Activated CD8-positive, alpha-beta memory T cell treated with anti-CD3 and anti-CD28 coated beads for 36 hours (primary cell): ENCODE results near the gene CELF1. TPM values are rescaled to one million over a fixed set of nuclear protein-coding genes. Genes with fewer than 3 reads are reported as not detected.

Experiments
- CTCF ChIA-PET: fragments of 350-600 bp; sonication (Branson Sonifier 250); formaldehyde crosslinking; loops from one replicate; lab custom pipeline; 2021; ENCODE audit warnings: antibody characterized with exemption; lab: Charles Lee
- POLR2A ChIA-PET: fragments of 350-600 bp; sonication (Branson Sonifier 250); formaldehyde crosslinking; loops from one replicate; lab custom pipeline; 2021; ENCODE audit warnings: antibody characterized with exemption; lab: Charles Lee
- total RNA-seq, 2 experiments: library from RNA; stranded (reverse); gene quantifications; one replicate each; pipeline ENCODE4 v1.2.3, GENCODE V29; 2021

The CELF1 gene
- total RNA-seq, 2 experiments from 2014 or later: 145 to 148 TPM

GRCh38 chr11:47478651-47479329 lies 74.1 kb downstream of the CELF1 start:
- ChIA-PET POLR2A (no interaction called here), CTCF (interaction anchor here (0.6 to 0.7 kb wide), 2 partner anchors 12 to 27 kb away, joined by 3 to 4 read pairs; no protein-coding TSS in a partner anchor)

- ChIA-PET CTCF (no interaction called here), POLR2A (no interaction called here)
Observed at GRCh38 chr11:47477753-47478152, 75.2 kb downstream of the CELF1 start.

GRCh38 chr11:47477323-47477722 lies 75.6 kb downstream of the CELF1 start:
- POLR2A ChIA-PET: no interaction called here
- CTCF ChIA-PET: no interaction called here

GRCh38 chr11:47470671-47471070 lies 82.3 kb downstream of the CELF1 start:
- CTCF ChIA-PET: no interaction called here
- POLR2A ChIA-PET: no interaction called here

GRCh38 chr11:47469361-47470179 lies 83.4 kb downstream of the CELF1 start:
- POLR2A ChIA-PET: no interaction called here
- CTCF ChIA-PET: interaction anchor here (0.5 to 0.8 kb wide), 2 partner anchors 57 to 257 kb away, joined by 3 read pairs; no protein-coding TSS in a partner anchor

- CTCF ChIA-PET: interaction anchor here (0.8 kb wide), 1 partner anchor 56 kb away, joined by 3 read pairs; no protein-coding TSS in a partner anchor
Observed at GRCh38 chr11:47468598-47469214, 84.2 kb downstream of the CELF1 start.

GRCh38 chr11:47467357-47467756 lies 85.6 kb downstream of the CELF1 start:
- POLR2A ChIA-PET: no interaction called here
- CTCF ChIA-PET: no interaction called here

More at GRCh38 chr11:47468598-47469214, 84.2 kb downstream of the CELF1 start:
- POLR2A ChIA-PET: no interaction called here

GRCh38 chr11:47466701-47467250 lies 86.2 kb downstream of the CELF1 start:
- POLR2A ChIA-PET: interaction anchor here (0.6 kb wide), 1 partner anchor 119 kb away, joined by 3 read pairs; no protein-coding TSS in a partner anchor
- CTCF ChIA-PET: interaction anchor here (0.7 kb wide), 1 partner anchor 12 kb away, joined by 3 read pairs; no protein-coding TSS in a partner anchor

GRCh38 chr11:47466201-47466600 lies 86.7 kb downstream of the CELF1 start:
- CTCF ChIA-PET: interaction anchor here (0.7 kb wide), 1 partner anchor 13 kb away, joined by 3 read pairs; no protein-coding TSS in a partner anchor
- POLR2A ChIA-PET: interaction anchor here (0.6 kb wide), 1 partner anchor 120 kb away, joined by 3 read pairs; no protein-coding TSS in a partner anchor

GRCh38 chr11:47464483-47464882 lies 88.4 kb downstream of the CELF1 start:
- POLR2A ChIA-PET: no interaction called here
- CTCF ChIA-PET: no interaction called here

- ChIA-PET POLR2A (interaction anchor here (0.5 kb wide), 1 partner anchor 1339 kb away, joined by 4 read pairs; no protein-coding TSS in a partner anchor), CTCF (interaction anchor here (0.9 to 1.7 kb wide), 3 partner anchors 8 to 225 kb away, joined by 3 to 5 read pairs (median 4); no protein-coding TSS in a partner anchor)
Observed at GRCh38 chr11:47461876-47462275, 91.1 kb downstream of the CELF1 start.

GRCh38 chr11:47460571-47461235 lies 92.2 kb downstream of the CELF1 start:
- POLR2A ChIA-PET: no interaction called here

GRCh38 chr11:47454258-47454671 lies 98.7 kb downstream of the CELF1 start:
- POLR2A ChIA-PET: interaction anchor here (0.6 kb wide), 1 partner anchor 98 kb away, joined by 7 read pairs; no protein-coding TSS in a partner anchor

More at GRCh38 chr11:47460571-47461235, 92.2 kb downstream of the CELF1 start:
- CTCF ChIA-PET: interaction anchor here (0.9 kb wide), 1 partner anchor 11 kb away, joined by 4 read pairs; no protein-coding TSS in a partner anchor

GRCh38 chr11:47453365-47453764 lies 99.6 kb downstream of the CELF1 start:
- ChIA-PET CTCF (interaction anchor here (1.1 to 2.2 kb wide), 3 partner anchors 9 to 399 kb away, joined by 4 to 6 read pairs (median 5); no protein-coding TSS in a partner anchor), POLR2A (no interaction called here)

More at GRCh38 chr11:47454258-47454671, 98.7 kb downstream of the CELF1 start:
- CTCF ChIA-PET: interaction anchor here (0.6 to 2.2 kb wide), 8 partner anchors 8 to 398 kb away, joined by 3 to 6 read pairs (median 3); no protein-coding TSS in a partner anchor

- ChIA-PET CTCF (no interaction called here), POLR2A (no interaction called here)
Observed at GRCh38 chr11:47451990-47452389, 100.9 kb downstream of the CELF1 start.

GRCh38 chr11:47451436-47451835 lies 101.5 kb downstream of the CELF1 start:
- ChIA-PET POLR2A (interaction anchor here (0.7 kb wide), 1 partner anchor 35 kb away, joined by 5 read pairs; no protein-coding TSS in a partner anchor), CTCF (no interaction called here)

GRCh38 chr11:47449541-47449940 lies 103.4 kb downstream of the CELF1 start:
- ChIA-PET POLR2A (no interaction called here), CTCF (no interaction called here)
